ENCODE data around the gene PPARGC1A.

Gene PPARGC1A

DNA sequence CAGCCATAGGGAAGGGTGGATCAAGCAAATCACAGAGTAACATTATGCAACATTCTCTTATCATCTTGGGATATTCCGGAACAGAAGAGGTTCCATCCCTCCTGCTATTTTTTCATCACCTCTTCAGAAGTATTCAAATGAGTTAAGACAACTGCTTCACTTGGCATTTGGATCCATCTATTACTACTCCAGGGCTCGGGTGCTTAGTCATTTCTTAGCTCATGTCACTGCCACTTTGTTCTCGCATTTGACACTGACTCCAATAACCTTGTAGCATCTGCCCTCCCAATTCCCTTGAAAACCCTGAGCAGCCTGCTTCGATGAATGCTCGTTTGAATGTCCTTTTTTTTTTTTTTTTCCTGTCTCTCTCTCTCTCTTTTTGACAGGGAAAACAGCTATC, 114.9 kb downstream of the PPARGC1A start:
- DNase-seq (ENCODE audit: low spot score): no peak

DNA sequence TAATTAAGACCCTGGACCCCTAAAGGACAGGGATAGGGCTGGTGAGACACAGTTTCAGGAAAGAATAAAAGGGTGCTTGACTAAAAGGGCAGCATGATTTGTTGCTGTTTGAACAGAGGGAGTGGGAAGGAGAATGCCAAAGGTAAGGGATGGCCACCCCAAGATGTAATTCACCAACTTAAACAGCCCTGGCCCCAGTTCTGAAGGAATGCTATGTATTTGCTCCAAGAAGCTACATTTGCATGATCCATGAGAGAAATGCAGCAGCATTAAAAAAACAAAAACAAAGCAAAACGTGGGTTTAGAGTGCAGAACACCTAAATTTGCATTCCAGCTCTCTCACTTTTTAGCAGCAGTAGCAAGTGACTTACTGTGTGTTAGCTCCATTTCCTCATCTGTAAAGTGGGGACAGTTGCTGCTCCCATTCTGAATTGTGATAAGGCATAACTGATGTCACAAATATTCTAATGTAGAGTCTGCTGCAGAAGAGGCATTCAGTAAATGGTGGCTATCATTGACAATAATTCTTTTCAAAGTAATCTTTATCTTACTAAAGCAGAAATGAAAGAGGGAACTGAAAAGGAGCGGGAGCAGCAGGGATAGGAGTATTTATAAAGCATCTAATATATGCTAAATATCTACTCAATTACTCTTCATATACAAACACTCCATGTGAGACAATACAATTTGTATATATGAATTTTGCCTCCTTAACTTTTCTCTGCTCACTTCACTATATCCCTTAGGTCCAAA, 115.8 kb downstream of the PPARGC1A start:
- DNase-seq (ENCODE audit: low spot score): no peak

DNA sequence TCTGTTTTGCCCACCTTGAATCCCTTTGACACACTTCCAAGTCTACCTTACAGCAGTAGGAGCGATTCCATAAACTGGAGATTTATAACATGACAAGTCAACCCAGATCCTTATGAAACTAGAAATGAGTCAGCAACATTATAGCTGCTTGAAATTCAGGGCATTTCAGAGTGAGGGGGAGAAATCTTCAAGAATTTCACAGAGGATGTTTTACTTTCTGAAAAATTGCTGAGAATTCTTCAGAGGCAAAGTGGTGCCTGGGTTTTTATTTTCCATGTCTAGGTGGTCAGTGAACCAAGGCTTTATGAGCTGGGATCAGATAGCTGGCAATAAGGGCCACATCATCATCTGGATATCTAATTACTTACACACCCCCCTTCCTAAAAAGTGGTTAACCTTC, 119.8 kb downstream of the PPARGC1A start:
- DNase-seq (ENCODE audit: low spot score): no peak

DNA sequence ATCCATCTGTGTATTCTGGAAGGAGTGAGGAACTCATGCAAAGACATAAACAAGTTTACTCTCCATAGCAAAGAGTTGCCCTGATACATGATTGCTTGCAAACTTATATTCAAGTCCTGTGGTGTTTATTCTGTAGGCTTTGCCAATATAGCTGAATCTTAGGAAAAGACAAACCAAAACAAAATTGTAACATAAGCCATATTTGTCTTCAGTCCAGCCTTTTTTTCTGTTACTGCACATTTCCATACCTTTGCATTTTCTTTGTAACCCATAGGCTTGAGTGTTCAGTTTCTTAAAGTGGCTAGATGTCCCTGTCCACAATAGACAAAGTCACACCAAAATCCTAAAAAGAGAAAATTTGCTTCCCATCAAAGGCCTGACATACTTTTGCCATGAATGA, 120.4 kb downstream of the PPARGC1A start:
- DNase-seq (ENCODE audit: low spot score): no peak

DNA sequence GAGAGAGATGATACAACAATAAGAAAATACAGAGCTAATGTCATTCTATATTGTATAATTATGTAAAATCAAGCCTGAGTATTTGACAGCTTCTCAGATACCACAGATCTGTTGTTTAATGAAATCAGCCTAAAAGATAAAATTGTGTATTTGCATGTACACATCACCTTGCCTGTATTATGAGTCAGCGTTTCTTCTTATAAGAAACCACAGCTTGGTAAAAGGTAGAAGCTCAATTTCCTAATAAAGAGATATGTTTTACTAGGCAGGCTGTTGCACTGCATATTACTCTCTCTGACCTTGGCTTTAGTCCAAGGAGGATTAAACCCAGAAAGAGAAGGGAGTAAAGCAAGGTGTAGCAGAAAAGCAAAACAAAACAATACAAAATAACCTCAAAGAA, 121.3 kb downstream of the PPARGC1A start:
- DNase-seq (ENCODE audit: low spot score): no peak

DNA sequence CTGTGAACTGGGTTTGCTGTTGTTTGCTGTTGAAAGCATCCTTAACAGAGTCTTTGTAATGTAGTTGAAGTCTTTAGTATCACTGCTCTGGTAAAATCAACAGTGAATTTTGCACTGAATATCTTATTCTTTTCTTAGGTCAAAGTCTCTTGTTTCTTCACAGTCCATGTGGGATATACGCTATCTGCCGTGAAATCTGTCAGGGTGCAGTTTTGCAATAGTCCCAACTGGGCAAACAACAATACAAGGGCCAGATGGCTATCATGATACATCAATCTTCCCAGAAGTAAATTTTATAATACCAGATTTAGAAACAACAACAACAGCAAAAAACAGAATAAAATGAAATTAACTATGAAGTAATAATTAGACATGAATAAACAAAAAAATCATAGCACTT, 123.5 kb downstream of the PPARGC1A start:
- no peak for DNase-seq (ENCODE audit: low spot score)

DNA sequence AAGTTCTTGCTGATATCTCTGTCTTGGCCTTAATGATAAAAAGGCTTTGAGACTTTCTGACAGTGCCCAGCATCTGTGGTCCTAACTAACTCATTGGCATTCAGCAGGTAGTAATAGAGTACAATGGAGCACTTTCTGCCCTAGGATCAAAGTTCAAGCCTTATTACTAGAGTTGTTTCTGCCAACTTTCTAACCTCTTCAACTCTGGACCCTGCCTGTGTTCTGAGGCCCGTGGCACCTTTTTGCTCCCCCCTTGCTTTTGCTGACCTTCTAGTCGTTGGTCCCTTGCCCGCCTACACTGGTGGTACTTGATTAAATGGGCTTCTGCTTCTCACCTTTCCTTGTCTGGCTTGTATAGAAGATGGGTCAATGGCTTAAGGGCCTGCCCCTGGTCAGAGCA, 126.3 kb downstream of the PPARGC1A start:
- no peak for DNase-seq (ENCODE audit: low spot score)

DNA sequence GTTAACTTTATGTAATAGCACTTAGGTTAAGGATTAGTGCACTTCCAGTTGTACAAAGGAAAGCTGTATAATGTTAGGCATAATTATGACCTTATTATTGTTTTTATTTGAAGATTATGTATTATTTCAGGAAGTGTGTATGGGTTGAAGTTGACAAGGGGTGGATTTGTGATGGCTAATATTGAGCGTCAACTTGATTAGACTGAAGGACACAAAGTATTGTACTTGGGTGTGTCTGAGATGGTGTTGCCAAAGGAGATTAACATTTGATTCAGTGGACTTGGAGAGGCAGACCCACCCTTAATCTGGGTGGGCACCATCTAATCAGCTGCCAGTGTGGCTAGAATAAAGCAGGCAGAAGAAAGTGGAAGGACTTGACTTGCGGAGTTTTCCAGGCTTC, 127.3 kb downstream of the PPARGC1A start:
- no peak for DNase-seq (ENCODE audit: low spot score)

DNA sequence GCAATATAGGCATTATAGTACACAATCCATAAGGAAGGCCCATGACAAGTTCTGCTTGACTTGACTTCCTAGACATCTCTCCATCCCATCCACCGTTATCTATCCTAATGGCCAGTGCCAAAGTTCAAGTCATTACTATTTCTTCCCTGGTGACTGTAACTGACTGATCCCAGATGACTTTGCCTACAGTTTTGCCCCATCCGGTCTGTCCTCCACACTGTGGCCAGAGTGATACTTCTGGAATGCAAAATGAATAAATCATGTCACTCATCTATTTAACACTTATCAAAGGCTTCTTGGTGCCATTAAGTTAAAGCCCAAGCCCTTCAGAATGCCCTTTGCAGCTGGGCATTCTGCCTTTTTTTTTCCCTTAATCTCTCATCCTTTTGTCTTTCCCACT, 130.8 kb downstream of the PPARGC1A start:
- no peak for DNase-seq (ENCODE audit: low spot score)

DNA sequence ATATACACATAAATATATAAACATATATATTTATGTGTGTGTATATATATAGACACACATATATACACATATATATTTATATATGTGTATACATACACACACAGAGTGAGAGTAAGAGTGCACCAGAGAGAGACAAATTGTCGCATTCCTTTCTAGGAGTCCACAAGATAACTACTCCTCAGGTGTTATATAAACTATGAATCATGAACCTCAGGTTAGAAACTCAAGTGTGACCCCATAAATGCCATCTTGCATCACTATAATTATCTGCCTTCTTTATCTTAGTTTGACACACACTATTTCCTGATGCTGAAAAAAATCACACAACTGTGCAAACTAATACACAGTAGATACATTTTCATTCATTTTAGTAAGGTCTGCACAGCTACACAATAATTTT, 135.2 kb downstream of the PPARGC1A start:
- no peak for DNase-seq (ENCODE audit: low spot score)

DNA sequence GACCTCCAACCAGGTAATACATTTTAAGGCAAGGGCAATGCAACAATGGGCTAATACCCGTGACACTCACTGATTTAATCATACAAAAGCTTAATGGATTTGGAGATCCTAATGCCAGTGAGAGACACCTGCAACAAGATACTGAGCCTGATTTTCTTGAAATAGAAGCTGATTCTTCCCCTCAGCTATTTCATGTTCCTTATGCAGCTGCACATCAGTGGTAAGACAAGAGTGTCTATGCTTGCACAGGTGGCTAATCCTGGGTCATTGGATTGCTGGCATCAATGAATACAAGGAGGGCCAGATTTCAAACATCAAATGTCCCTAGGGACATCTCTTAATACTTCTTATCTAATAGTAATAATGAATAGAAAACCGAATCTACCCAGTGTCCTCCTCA, 139.7 kb downstream of the PPARGC1A start:
- DNase-seq (ENCODE audit: low spot score): no peak

DNA sequence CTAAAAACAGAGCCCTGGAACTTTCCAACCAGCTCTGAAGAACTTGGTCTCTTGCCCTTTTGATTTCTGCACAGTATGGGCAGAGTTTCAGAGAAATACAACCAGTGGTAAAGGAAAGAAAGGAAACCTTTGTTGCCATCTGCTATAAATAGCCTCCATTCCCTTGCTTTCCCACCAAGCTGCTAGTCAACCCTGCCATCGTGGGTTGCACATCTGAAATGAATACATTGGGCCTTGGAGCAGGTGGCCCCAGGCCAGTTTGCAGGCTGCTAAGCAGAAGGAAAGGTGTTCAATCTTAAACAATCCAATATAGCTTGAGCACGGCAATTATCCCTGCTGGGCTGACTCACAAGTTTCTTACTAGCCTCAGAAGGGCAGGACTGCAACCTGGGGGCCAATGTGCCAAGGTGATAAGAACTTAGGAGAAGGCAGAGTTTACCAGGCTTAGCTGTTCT, 142.5 kb downstream of the PPARGC1A start:
- no peak for DNase-seq (ENCODE audit: low spot score)

DNA sequence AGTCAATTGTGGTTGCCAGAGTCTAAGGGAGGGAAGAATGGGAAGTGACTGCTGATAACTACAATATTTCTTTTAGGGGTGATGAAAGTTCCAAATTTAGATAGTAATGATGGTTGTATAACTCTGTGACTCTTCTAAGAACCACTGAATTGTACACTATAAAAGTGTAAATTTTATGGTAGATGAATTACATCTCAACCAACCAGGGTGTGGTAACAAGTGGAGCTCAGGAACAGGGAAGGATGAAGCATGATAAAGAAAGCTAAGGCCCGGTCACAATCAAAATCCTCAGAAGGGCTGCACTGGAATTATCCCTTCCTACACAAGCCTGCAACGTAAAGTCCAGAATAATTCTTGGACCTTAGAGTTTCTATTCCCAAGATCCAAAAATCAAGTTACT, 143.2 kb downstream of the PPARGC1A start:
- no peak for DNase-seq (ENCODE audit: low spot score)

DNA sequence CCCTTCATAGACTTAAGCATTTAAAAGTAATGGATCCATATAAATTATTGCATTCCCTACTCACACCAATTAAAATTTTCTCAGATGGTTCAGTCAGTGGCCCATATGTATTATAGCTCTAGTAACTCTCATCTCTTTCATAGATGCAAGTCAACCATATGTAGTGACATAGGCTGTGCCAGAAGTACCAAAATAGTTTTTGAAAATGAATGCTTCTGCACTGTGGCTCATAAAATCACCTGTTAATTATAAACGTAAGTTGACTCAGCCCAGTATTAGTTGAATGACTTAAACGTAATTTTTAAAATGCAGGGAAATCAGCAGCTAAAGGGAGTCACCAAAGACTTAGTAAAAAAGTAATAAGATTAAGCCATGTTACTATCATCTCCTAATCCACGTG, 143.8 kb downstream of the PPARGC1A start:
- no peak for DNase-seq (ENCODE audit: low spot score)

DNA sequence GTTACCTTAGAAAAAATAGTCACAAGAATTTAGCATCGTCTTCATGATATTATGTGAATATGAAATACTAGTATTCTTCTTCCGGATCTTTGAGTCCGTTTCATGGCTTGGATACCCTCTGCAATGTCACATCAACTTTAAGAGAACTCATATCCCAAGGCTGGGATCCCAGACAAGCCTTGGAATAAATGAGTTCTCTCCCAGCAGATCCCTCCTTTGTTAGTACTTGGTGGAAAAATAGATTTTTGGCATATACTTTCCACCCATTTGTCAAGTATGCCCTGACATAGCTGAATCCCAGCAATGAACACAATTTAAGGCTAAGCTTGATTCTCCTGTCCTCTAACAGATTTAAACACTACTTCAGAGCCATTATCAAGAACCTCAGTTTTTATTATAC, 144.5 kb downstream of the PPARGC1A start:
- no peak for DNase-seq (ENCODE audit: low spot score)

Measured in NAMALWA (cell line).